Left ventricle myocardium inferior (tissue), 1 donor: ENCODE results near the gene RANBP3. TPM values are rescaled to one million over a fixed set of nuclear protein-coding genes. Genes with fewer than 3 reads are reported as not detected.
"Not testable (repeated sequence)": the region's sequence is repeated elsewhere in the genome, so short reads cannot be mapped to it uniquely, and the experiment has no call there.

Experiments used
- DNase-seq: peaks from one replicate; pipeline ENCODE4 v3.0.0-alpha.2; 2020
- H3K27ac ChIP-seq: fragments of 200-600 bp; replicated peaks from 2 replicates; pipeline ENCODE4 v1.8.0; 2021
- H3K27me3 ChIP-seq: fragments of 200-600 bp; 2 replicates; pipeline ENCODE4 v1.8.0; 2021; ENCODE audit warnings: low read depth
- H3K36me3 ChIP-seq: fragments of 200-600 bp; 2 replicates; pipeline ENCODE4 v1.8.0; 2021
- H3K4me1 ChIP-seq: fragments of 200-600 bp; 2 replicates; pipeline ENCODE4 v1.8.0; 2021
- H3K4me3 ChIP-seq: fragments of 200-600 bp; 2 replicates; pipeline ENCODE4 v1.8.0; 2021; ENCODE audit warnings: mild to moderate bottlenecking, moderate library complexity
- H3K9me3 ChIP-seq: fragments of 200-600 bp; replicated peaks from 2 replicates; pipeline ENCODE4 v1.8.0; 2021
- CTCF ChIP-seq: fragments of 200-600 bp; IDR thresholded peaks from 2 replicates; pipeline ENCODE4 v1.8.0; 2021; ENCODE audit warnings: antibody characterized with exemption, mild to moderate bottlenecking, borderline replicate concordance
- intact Hi-C: fragments of 100-400 bp; cut with micrococcal nuclease; formaldehyde crosslinking; loops from one replicate; pipeline ENCODE4 v1.11.0; 2022
- total RNA-seq: library from RNA; stranded (reverse); fragmentation: NEBNext Ultra II Directional; extraction: Animal tissue kit (Norgen Biotek cat#: 25700); gene quantifications from one replicate; pipeline ENCODE4 v1.2.1, GENCODE V29; 2021
- donor health status: DM: no; HTN: yes; CAD: no; lungs with severe emphysema.

The RANBP3 gene
- total RNA-seq, 1 donor from 2014 or later: 54.8 TPM

- no peak for DNase-seq
- no peak overlapping the region for H3K4me3 ChIP-seq
- peaks cover 5% of the 10 kb centered on the region for H3K36me3 ChIP-seq
- intact Hi-C loops: no loop called here
- TF ChIP-seq CTCF: no peak
- no peak overlapping the region for H3K27ac ChIP-seq
- peaks cover 32% of the 10 kb centered on the region for H3K27me3 ChIP-seq
- H3K9me3 ChIP-seq: no peaks in the 10 kb centered on the region
- H3K4me1 ChIP-seq: peaks cover 35% of the 10 kb centered on the region
These were observed 87.8 kb downstream of the RANBP3 start for GRCh38 chr19:5890099-5890498.

GRCh38 chr19:5889288-5889971 lies 88.5 kb downstream of the RANBP3 start:
- intact Hi-C loops: no loop called here
- Histone ChIP-seq H3K4me1 (peaks cover 28% of the 10 kb centered on the region), H3K36me3 (no peaks in the 10 kb centered on the region), H3K4me3 (no peak overlapping the region), H3K27me3 (peaks cover 32% of the 10 kb centered on the region), H3K27ac (no peak overlapping the region), H3K9me3 (no peaks in the 10 kb centered on the region)
- DNase-seq: no peak
- no peak for TF ChIP-seq CTCF

- H3K36me3 ChIP-seq, H3K27ac ChIP-seq, H3K9me3 ChIP-seq, H3K4me3 ChIP-seq, intact Hi-C loops, DNase-seq: not testable (repeated sequence)
- Histone ChIP-seq H3K4me1 (peaks cover 14% of the 10 kb centered on the region), H3K27me3 (peaks cover 25% of the 10 kb centered on the region)
These were observed 93.7 kb downstream of the RANBP3 start for GRCh38 chr19:5884065-5884811.

GRCh38 chr19:5883157-5883873 lies 94.6 kb downstream of the RANBP3 start:
- H3K27ac ChIP-seq, H3K9me3 ChIP-seq, H3K4me3 ChIP-seq, DNase-seq, H3K36me3 ChIP-seq, intact Hi-C loops: not testable (repeated sequence)
- Histone ChIP-seq H3K27me3 (peaks cover 33% of the 10 kb centered on the region), H3K4me1 (peaks cover 14% of the 10 kb centered on the region)

GRCh38 chr19:5882421-5882968 lies 95.4 kb downstream of the RANBP3 start:
- Histone ChIP-seq H3K9me3 (no peaks in the 10 kb centered on the region), H3K27ac (no peak overlapping the region), H3K36me3 (no peaks in the 10 kb centered on the region), H3K27me3 (peaks cover 39% of the 10 kb centered on the region), H3K4me3 (no peak overlapping the region), H3K4me1 (peaks cover 14% of the 10 kb centered on the region)
- TF ChIP-seq CTCF: no peak
- DNase-seq: no peak
- intact Hi-C loops: no loop called here

- Histone ChIP-seq H3K4me3 (no peak overlapping the region), H3K4me1 (peaks cover 14% of the 10 kb centered on the region), H3K27ac (no peak overlapping the region), H3K36me3 (no peaks in the 10 kb centered on the region), H3K27me3 (peaks cover 39% of the 10 kb centered on the region), H3K9me3 (no peaks in the 10 kb centered on the region)
- no peak for DNase-seq
- no peak for TF ChIP-seq CTCF
- intact Hi-C loops: no loop called here
These were observed 96.2 kb downstream of the RANBP3 start for GRCh38 chr19:5881543-5882299.
